Measurements from ENCODE around the gene TRMU.

GRCh38 chr22:46391486-46392136 is 56.1 kb downstream of the TRMU start:
- no peak for TF ChIP-seq CTCF (IDR thresholded peaks at IDR 0.05; ENCODE audit: poor library complexity)
- TF ChIP-seq EZH2phosphoT487 (IDR thresholded peaks at IDR 0.05; ENCODE audit: low read depth, severe bottlenecking, unreplicated experiment): no peak

Data from hepatocyte (in vitro differentiated cells).